CD4-positive, CD25-positive, alpha-beta regulatory T cell (primary cell): ENCODE results near the gene C10orf88. TPM values are rescaled to one million over a fixed set of nuclear protein-coding genes. Genes with fewer than 3 reads are reported as not detected.
A peak's percentile ranks its signal among the peaks of the same experiment; 100 is the strongest.

ENCODE experiments used
- ATAC-seq, 2 donors: fragments of 150-1000 bp; cut with Tn5 transposase; one replicate each; pipeline ENCODE4 v1.10.0; 2021; ENCODE audit warnings: low read depth in 2 of 2, moderate number of reproducible peaks in 2 of 2, moderate library complexity in 1 of 2
- DNase-seq, 3 donors: peaks; one replicate each; pipeline versions ENCODE4 v3.0.0 to v3.0.0-alpha.2; 2012 to 2022; ENCODE audit warnings: mixed read lengths in 1 of 3
- H3K27ac ChIP-seq: one replicate; pipeline ENCODE4 v1.7.0; 2013; ENCODE audit warnings: mild to moderate bottlenecking, low read length; ENCODE audit not compliant: insufficient read depth, poor library complexity, severe bottlenecking
- H3K27me3 ChIP-seq: one replicate; pipeline ENCODE4 v1.7.0; 2013; ENCODE audit warnings: low read length; ENCODE audit not compliant: control insufficient read depth, insufficient read depth
- H3K36me3 ChIP-seq: one replicate; pipeline ENCODE4 v1.7.0; 2013; ENCODE audit warnings: mild to moderate bottlenecking, low read length, moderate library complexity; ENCODE audit not compliant: control insufficient read depth, insufficient read depth
- H3K4me1 ChIP-seq: 2 replicates; pipeline ENCODE4 v1.7.0; 2013; ENCODE audit warnings: mild to moderate bottlenecking, low read length; ENCODE audit not compliant: insufficient read depth, control insufficient read depth, poor library complexity, severe bottlenecking
- H3K4me3 ChIP-seq: one replicate; pipeline ENCODE4 v1.7.0; 2013; ENCODE audit warnings: low read depth, mild to moderate bottlenecking, low read length, moderate library complexity
- H3K9me3 ChIP-seq, 2 experiments: 1 replicate in 1 of 2; 2 replicates in 1 of 2; pipeline ENCODE4 v1.7.0; 2013; ENCODE audit warnings: low read length in 2 of 2, mild to moderate bottlenecking in 1 of 2, moderate library complexity in 1 of 2; ENCODE audit not compliant: control insufficient read depth in 2 of 2
- H3K27ac Mint-ChIP-seq, 3 donors: one replicate each; pipeline ENCODE4 v1.8.0; 2020 to 2022; ENCODE audit warnings: mild to moderate bottlenecking in 3 of 3, mixed read lengths in 3 of 3, moderate library complexity in 2 of 3
- H3K27me3 Mint-ChIP-seq: one replicate; pipeline ENCODE4 v1.8.0; 2022; ENCODE audit warnings: mild to moderate bottlenecking, mixed read lengths
- H3K36me3 Mint-ChIP-seq: one replicate; pipeline ENCODE4 v1.8.0; 2020; ENCODE audit warnings: mixed read lengths
- H3K4me1 Mint-ChIP-seq, 4 donors: one replicate each; pipeline ENCODE4 v1.8.0; 2020 to 2022; ENCODE audit warnings: mixed read lengths in 4 of 4, mild to moderate bottlenecking in 1 of 4
- H3K4me3 Mint-ChIP-seq, 4 donors: one replicate each; pipeline ENCODE4 v1.8.0; 2020 to 2022; ENCODE audit warnings: mild to moderate bottlenecking in 4 of 4, mixed read lengths in 4 of 4, moderate library complexity in 3 of 4
- H3K9me3 Mint-ChIP-seq, 7 donors: one replicate each; pipeline ENCODE4 v1.8.0; 2020 to 2022; ENCODE audit warnings: mixed read lengths in 7 of 7, mild to moderate bottlenecking in 3 of 7, moderate library complexity in 2 of 7
- polyA plus RNA-seq, 4 donors: library from polyadenylated mRNA; unstranded; fragments of 300-500 nt; fragmentation: Illumina TruSeq; gene quantifications; one replicate each; pipeline ENCODE4 v1.2.3, GENCODE V29; 2021
- total RNA-seq: library from RNA; stranded (reverse); gene quantifications from one replicate; pipeline ENCODE4 v1.2.3, GENCODE V29; 2022

C10orf88 gene, protein sequence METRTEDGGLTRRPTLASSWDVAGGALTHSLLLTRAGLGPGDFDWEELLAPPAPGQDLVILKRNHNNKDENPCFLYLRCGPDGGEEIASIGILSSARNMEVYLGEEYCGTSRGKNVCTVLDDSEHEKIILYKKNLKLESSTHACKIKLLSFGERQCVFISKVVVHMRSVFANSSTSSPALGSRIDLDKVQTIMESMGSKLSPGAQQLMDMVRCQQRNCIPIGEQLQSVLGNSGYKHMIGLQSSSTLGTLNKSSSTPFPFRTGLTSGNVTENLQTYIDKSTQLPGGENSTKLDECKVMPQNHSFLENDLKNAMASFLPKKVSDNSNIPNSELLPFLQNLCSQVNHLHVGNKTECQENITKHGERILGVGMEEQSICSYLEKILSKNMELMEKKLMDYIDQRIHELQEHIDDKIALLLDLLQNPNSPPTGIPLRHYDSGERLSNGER
- 9.2 TPM for total RNA-seq
- polyA plus RNA-seq, result 10 to 100 TPM in 3 of 4 donors, 1 to 10 TPM in 1; 7.7 to 14.2 (median 11.0) TPM

- H3K4me3 Mint-ChIP-seq, result peak within 1 kb of the TSS; percentile 92 to 95 (median 94)
- peaks cover 0 to 3% (median 0%) of the 10 kb centered on the region in 7 donors for H3K9me3 Mint-ChIP-seq
- H3K36me3 Mint-ChIP-seq, result peaks cover 9% of the 10 kb centered on the region
- ATAC-seq, result peak; percentile 97 to 98
- DNase-seq, result peak; percentile 97 to 99 (median 97)
- Histone ChIP-seq H3K4me1 (peaks cover 17% of the 10 kb centered on the region), H3K36me3 (no peaks in the 10 kb centered on the region), H3K9me3 (peaks cover 0 to 6% of the 10 kb centered on the region in 2 experiments), H3K27me3 (no peaks in the 10 kb centered on the region), H3K4me3 (peak within 1 kb of the TSS; percentile 85), H3K27ac (peak within 1 kb of the TSS; percentile 65)
- H3K27ac Mint-ChIP-seq, result peak within 1 kb of the TSS; percentile 91 to 95 (median 92)
- H3K4me1 Mint-ChIP-seq, result peaks cover 25 to 48% (median 32%) of the 10 kb centered on the region in 4 donors
- peaks cover 9% of the 10 kb centered on the region for H3K27me3 Mint-ChIP-seq
These were observed at the start of gene C10orf88 for GRCh38 chr10:122953902-122954730. C10orf88 (minus strand) TSS chr10:122954227; CDS start chr10:122954178, 49 bp downstream.

- H3K36me3 Mint-ChIP-seq, result peaks cover 33% of the 10 kb centered on the region
- H3K4me3 Mint-ChIP-seq, result peak overlapping the region in 1 of 4 donors; percentile 55
- no peaks in the 10 kb centered on the region for H3K9me3 Mint-ChIP-seq
- Histone ChIP-seq H3K27me3 (no peaks in the 10 kb centered on the region), H3K36me3 (peaks cover 20% of the 10 kb centered on the region), H3K27ac (no peak overlapping the region), H3K9me3 (no peaks in the 10 kb centered on the region), H3K4me1 (peaks cover 36% of the 10 kb centered on the region), H3K4me3 (no peak overlapping the region)
- peaks cover 4% of the 10 kb centered on the region for H3K27me3 Mint-ChIP-seq
- ATAC-seq (no peak), DNase-seq (no peak)
- H3K4me1 Mint-ChIP-seq, result peaks cover 35 to 72% (median 56%) of the 10 kb centered on the region in 4 donors
- H3K27ac Mint-ChIP-seq, result peak overlapping the region in 2 of 3 donors; percentile 3 to 61
These were observed 47.3 kb upstream of the C10orf88 start for GRCh38 chr10:123001370-123001769.

DNA sequence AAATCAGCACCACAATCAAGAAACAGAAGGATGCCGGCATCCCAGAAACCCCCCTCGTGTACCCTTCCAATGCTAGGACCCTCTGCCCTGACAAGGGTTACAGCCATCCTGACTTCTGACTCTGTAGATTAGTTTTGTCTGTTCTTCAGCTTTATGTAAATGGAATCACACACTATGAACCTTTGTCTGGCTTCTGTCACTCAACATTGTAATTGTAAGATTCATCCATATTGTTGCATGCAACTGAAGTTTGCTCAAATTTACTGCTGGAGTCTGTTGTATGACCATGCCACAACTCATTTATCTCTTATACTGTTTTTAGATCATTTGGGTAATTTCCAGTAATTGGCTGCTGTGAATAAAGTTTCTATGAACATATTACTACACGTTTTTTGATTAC lies 46.1 kb upstream of the C10orf88 start:
- ATAC-seq (peak in 1 of 2 donors; percentile 11), DNase-seq (no peak)
- H3K4me1 Mint-ChIP-seq, result peaks cover 30 to 64% (median 50%) of the 10 kb centered on the region in 4 donors
- peaks cover 37% of the 10 kb centered on the region for H3K36me3 Mint-ChIP-seq
- Histone ChIP-seq H3K27me3 (no peaks in the 10 kb centered on the region), H3K36me3 (peaks cover 28% of the 10 kb centered on the region), H3K9me3 (no peaks in the 10 kb centered on the region), H3K4me3 (no peak overlapping the region), H3K4me1 (peaks cover 24% of the 10 kb centered on the region), H3K27ac (no peak overlapping the region)
- H3K9me3 Mint-ChIP-seq, result no peaks in the 10 kb centered on the region
- H3K27ac Mint-ChIP-seq, result peak overlapping the region in 2 of 3 donors; percentile 22 to 77
- H3K27me3 Mint-ChIP-seq, result peaks cover 4% of the 10 kb centered on the region
- H3K4me3 Mint-ChIP-seq, result peak overlapping the region in 2 of 4 donors; percentile 4 to 20

GRCh38 chr10:122999347-122999746 lies 45.3 kb upstream of the C10orf88 start:
- Histone ChIP-seq H3K27me3 (no peaks in the 10 kb centered on the region), H3K4me1 (peaks cover 19% of the 10 kb centered on the region), H3K36me3 (peaks cover 36% of the 10 kb centered on the region), H3K4me3 (peak overlapping the region; percentile 11), H3K9me3 (no peaks in the 10 kb centered on the region), H3K27ac (no peak overlapping the region)
- peaks cover 4% of the 10 kb centered on the region for H3K27me3 Mint-ChIP-seq
- peak overlapping the region in 2 of 4 donors; percentile 20 to 61 for H3K4me3 Mint-ChIP-seq
- DNase-seq (no peak), ATAC-seq (peak in 1 of 2 donors; percentile 34)
- no peaks in the 10 kb centered on the region for H3K9me3 Mint-ChIP-seq
- H3K27ac Mint-ChIP-seq, result peak overlapping the region; percentile 22 to 76 (median 36)
- H3K36me3 Mint-ChIP-seq, result peaks cover 42% of the 10 kb centered on the region
- peaks cover 30 to 58% (median 49%) of the 10 kb centered on the region in 4 donors for H3K4me1 Mint-ChIP-seq

DNA sequence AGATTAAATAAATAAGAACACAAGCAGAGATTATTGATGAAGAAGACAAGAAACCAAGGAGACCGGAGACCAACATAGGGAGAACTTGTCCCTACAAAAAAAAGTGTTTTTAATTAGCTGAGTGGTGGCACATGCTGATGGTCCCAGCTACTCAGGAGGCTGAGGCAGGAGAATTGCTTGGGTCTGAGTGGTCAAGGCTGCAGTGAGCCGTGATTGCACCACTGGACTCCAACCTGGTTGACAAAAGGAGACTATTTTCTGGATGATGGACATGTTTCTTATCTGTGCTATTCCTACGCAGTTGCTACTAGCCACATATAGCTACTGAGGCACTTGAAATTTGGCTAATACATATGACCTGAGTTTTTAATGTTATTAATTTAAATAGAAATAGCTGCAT lies 44.9 kb upstream of the C10orf88 start:
- no peaks in the 10 kb centered on the region for H3K9me3 ChIP-seq
- peaks cover 16% of the 10 kb centered on the region for H3K4me1 ChIP-seq
- Mint-ChIP-seq H3K36me3 (peaks cover 46% of the 10 kb centered on the region), H3K27me3 (peaks cover 4% of the 10 kb centered on the region), H3K9me3 (no peaks in the 10 kb centered on the region), H3K4me1 (peaks cover 30 to 55% (median 49%) of the 10 kb centered on the region in 4 donors), H3K4me3 (no peak overlapping the region), H3K27ac (peak overlapping the region in 1 of 3 donors; percentile 36)
- no peaks in the 10 kb centered on the region for H3K27me3 ChIP-seq
- no peak overlapping the region for H3K4me3 ChIP-seq
- DNase-seq (no peak), ATAC-seq (no peak)
- no peak overlapping the region for H3K27ac ChIP-seq
- peaks cover 40% of the 10 kb centered on the region for H3K36me3 ChIP-seq

- Histone ChIP-seq H3K4me3 (no peak overlapping the region), H3K27ac (no peak overlapping the region), H3K4me1 (peaks cover 16% of the 10 kb centered on the region), H3K27me3 (no peaks in the 10 kb centered on the region), H3K9me3 (no peaks in the 10 kb centered on the region), H3K36me3 (peaks cover 45% of the 10 kb centered on the region)
- Mint-ChIP-seq H3K36me3 (peaks cover 47% of the 10 kb centered on the region), H3K27me3 (peaks cover 4% of the 10 kb centered on the region), H3K9me3 (no peaks in the 10 kb centered on the region), H3K27ac (no peak overlapping the region), H3K4me3 (no peak overlapping the region), H3K4me1 (peaks cover 30 to 51% (median 44%) of the 10 kb centered on the region in 4 donors)
- DNase-seq, result no peak
- no peak for ATAC-seq
These were observed 44.4 kb upstream of the C10orf88 start for GRCh38 chr10:122998360-122998917.

GRCh38 chr10:122997864-122998263 lies 43.8 kb upstream of the C10orf88 start:
- Histone ChIP-seq H3K4me3 (no peak overlapping the region), H3K9me3 (no peaks in the 10 kb centered on the region), H3K36me3 (peaks cover 45% of the 10 kb centered on the region), H3K27me3 (no peaks in the 10 kb centered on the region), H3K4me1 (peaks cover 13% of the 10 kb centered on the region), H3K27ac (no peak overlapping the region)
- H3K36me3 Mint-ChIP-seq, result peaks cover 47% of the 10 kb centered on the region
- peaks cover 4% of the 10 kb centered on the region for H3K27me3 Mint-ChIP-seq
- no peak overlapping the region for H3K4me3 Mint-ChIP-seq
- H3K9me3 Mint-ChIP-seq, result no peaks in the 10 kb centered on the region
- peaks cover 30 to 49% (median 42%) of the 10 kb centered on the region in 4 donors for H3K4me1 Mint-ChIP-seq
- no peak for ATAC-seq
- no peak for DNase-seq
- no peak overlapping the region for H3K27ac Mint-ChIP-seq
